ENCODE measurements around the gene ZNF341. TPM values are rescaled to one million over a fixed set of nuclear protein-coding genes. Genes with fewer than 3 reads are reported as not detected.
A peak's percentile ranks its signal among the peaks of the same experiment; 100 is the strongest.

The ZNF341 gene
- total and polyA plus RNA-seq, 4 donors: 2.1 to 4.3 (median 3.4) TPM

DNA sequence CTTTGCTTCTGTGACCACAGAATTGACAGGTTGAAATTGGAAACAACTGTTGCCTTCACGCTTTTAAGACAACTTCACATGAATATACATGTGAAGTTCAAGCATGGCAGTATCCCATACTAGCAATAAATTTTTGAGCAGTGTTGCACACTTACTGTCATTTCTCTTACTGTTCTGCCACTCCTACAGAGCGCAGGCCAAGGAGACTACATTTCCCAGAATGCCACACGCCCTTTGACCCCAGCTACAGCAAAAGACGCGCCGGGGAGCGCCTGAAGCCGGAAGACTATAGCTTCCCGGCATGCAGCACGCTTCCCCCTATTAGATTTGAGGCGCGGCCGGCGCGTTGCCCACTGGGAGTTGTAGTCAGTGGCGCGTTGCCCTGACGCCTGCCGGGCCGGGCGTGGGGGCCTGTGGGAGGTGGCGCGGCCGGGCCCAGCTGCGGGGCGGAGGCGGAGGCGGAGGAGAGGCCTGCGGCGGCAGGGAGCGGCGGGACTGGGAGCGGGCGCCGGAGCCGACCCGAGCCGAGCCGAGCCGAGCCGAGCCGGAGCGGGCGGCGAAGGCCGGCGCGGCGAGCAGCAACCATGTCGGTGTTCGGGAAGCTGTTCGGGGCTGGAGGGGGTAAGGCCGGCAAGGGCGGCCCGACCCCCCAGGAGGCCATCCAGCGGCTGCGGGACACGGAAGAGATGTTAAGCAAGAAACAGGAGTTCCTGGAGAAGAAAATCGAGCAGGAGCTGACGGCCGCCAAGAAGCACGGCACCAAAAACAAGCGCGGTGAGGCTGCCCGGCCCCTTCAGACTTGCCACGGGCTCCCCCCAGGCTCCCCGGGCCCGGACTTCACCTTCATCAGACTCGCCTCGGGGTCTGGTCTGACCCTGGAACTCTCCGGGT, 79.3 kb downstream of the ZNF341 start, which contains the start of gene CHMP4B:
TSS of gene CHMP4B (plus strand) at position 464 of the 891 bp plus-strand sequence. CDS start at position 585, 121 bp downstream.
- 0 to 1% methylated on average over 48 to 71 of the region's 71 CpGs for WGBS, 2 donors
- DNase-seq: peak; percentile 99 to 100 (median 99)
- H3K4me3 ChIP-seq: peak within 1 kb of the TSS; percentile 57
- no peaks in the 10 kb centered on the region for H3K9me3 ChIP-seq (ENCODE audit: control insufficient read depth in 4 of 4, insufficient read depth in 3 of 4, low read length in 3 of 4)
- peak within 1 kb of the TSS; percentile 87 to 92 for H3K9ac ChIP-seq (ENCODE audit: insufficient read depth in 1 of 2, low read length in 2 of 2)
- peaks cover 0 to 5% (median 0%) of the 10 kb centered on the region in 4 donors for H3K36me3 ChIP-seq (ENCODE audit: control insufficient read depth in 4 of 4, insufficient read depth in 4 of 4, low read length in 4 of 4)
- peak within 1 kb of the TSS; percentile 86 to 93 for H3K27ac ChIP-seq (ENCODE audit: low read depth in 1 of 2, low read length in 1 of 2)
- TF ChIP-seq, protein P1, sequence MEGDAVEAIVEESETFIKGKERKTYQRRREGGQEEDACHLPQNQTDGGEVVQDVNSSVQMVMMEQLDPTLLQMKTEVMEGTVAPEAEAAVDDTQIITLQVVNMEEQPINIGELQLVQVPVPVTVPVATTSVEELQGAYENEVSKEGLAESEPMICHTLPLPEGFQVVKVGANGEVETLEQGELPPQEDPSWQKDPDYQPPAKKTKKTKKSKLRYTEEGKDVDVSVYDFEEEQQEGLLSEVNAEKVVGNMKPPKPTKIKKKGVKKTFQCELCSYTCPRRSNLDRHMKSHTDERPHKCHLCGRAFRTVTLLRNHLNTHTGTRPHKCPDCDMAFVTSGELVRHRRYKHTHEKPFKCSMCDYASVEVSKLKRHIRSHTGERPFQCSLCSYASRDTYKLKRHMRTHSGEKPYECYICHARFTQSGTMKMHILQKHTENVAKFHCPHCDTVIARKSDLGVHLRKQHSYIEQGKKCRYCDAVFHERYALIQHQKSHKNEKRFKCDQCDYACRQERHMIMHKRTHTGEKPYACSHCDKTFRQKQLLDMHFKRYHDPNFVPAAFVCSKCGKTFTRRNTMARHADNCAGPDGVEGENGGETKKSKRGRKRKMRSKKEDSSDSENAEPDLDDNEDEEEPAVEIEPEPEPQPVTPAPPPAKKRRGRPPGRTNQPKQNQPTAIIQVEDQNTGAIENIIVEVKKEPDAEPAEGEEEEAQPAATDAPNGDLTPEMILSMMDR (IDR thresholded peaks at IDR 0.05; ENCODE audit: control extremely low read depth, extremely low read depth): no peak
- ATAC-seq (ENCODE audit: insufficient read depth, low FRiP score): peak; percentile 98
- peaks cover 10 to 18% (median 13%) of the 10 kb centered on the region in 5 donors for H3K4me1 ChIP-seq (ENCODE audit: control insufficient read depth in 5 of 5, insufficient read depth in 5 of 5, low read length in 5 of 5)
- H3K27me3 ChIP-seq (ENCODE audit: control insufficient read depth in 3 of 3, insufficient read depth in 3 of 3, low read length in 2 of 3): no peaks in the 10 kb centered on the region

GRCh38 chr20:33811776-33812151, 80.0 kb downstream of the ZNF341 start:
- Histone ChIP-seq H3K9ac (ENCODE audit: insufficient read depth in 1 of 2, low read length in 2 of 2) (peak overlapping the region; percentile 87 to 92), H3K4me3 (peak overlapping the region; percentile 57), H3K4me1 (ENCODE audit: control insufficient read depth in 5 of 5, insufficient read depth in 5 of 5, low read length in 5 of 5) (peaks cover 10 to 18% (median 14%) of the 10 kb centered on the region in 5 donors), H3K27me3 (ENCODE audit: control insufficient read depth in 3 of 3, insufficient read depth in 3 of 3, low read length in 2 of 3) (no peaks in the 10 kb centered on the region), H3K36me3 (ENCODE audit: control insufficient read depth in 4 of 4, insufficient read depth in 4 of 4, low read length in 4 of 4) (peaks cover 0 to 5% (median 0%) of the 10 kb centered on the region in 4 donors), H3K9me3 (ENCODE audit: control insufficient read depth in 4 of 4, insufficient read depth in 3 of 4, low read length in 3 of 4) (no peaks in the 10 kb centered on the region), H3K27ac (ENCODE audit: low read depth in 1 of 2, low read length in 1 of 2) (peak overlapping the region; percentile 86 to 93)
- TF ChIP-seq, protein P1 (IDR thresholded peaks at IDR 0.05; ENCODE audit: control extremely low read depth, extremely low read depth): no peak
- 0% methylated on average over 11 to 12 of the region's 12 CpGs for WGBS, 2 donors
- DNase-seq (peak in 1 of 3 donors; percentile 39), ATAC-seq (ENCODE audit: insufficient read depth, low FRiP score) (no peak)

DNA sequence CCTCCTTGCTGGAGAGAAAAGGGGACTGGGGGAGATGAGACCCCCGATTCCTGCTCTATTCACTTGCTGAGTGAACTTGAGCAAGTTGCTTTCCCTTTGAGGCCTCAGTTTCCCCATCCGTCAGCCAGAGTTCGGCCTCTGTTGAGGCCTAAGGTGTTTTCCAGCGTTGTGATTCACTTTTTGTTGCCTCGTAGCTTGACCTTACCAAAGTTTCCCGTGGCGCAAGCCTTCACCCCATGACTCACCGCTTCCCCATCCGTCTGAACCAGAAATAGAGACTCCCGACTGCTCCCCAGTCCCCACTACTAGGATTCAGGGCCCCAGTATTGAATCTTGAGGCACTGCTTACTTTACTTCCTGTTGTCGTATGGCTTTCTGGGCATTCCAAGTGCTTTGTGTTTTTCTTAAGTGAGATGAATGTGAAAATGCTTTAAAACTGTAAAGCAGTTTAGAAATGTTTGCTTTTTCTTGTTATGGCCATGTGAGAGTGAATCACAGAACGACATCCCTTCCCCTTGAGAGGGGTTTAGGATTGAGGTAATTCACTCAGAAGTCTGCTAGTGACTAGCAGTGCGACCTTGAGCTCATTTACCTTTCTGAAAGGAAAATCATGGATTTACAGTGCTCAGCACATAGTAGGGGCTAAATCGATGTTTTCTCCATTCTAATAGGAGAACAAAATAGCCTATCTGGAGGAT, 80.5 kb downstream of the ZNF341 start:
- Histone ChIP-seq H3K36me3 (ENCODE audit: control insufficient read depth in 4 of 4, insufficient read depth in 4 of 4, low read length in 4 of 4) (peaks cover 0 to 5% (median 0%) of the 10 kb centered on the region in 4 donors), H3K9ac (ENCODE audit: insufficient read depth in 1 of 2, low read length in 2 of 2) (peak overlapping the region; percentile 87 to 92), H3K27ac (ENCODE audit: low read depth in 1 of 2, low read length in 1 of 2) (peak overlapping the region; percentile 86 to 93), H3K4me1 (ENCODE audit: control insufficient read depth in 5 of 5, insufficient read depth in 5 of 5, low read length in 5 of 5) (peaks cover 11 to 22% (median 14%) of the 10 kb centered on the region in 5 donors), H3K27me3 (ENCODE audit: control insufficient read depth in 3 of 3, insufficient read depth in 3 of 3, low read length in 2 of 3) (no peaks in the 10 kb centered on the region), H3K9me3 (ENCODE audit: control insufficient read depth in 4 of 4, insufficient read depth in 3 of 4, low read length in 3 of 4) (no peaks in the 10 kb centered on the region), H3K4me3 (peak overlapping the region; percentile 57)
- 6 to 8% methylated on average over 14 of the region's 14 CpGs for WGBS, 2 donors
- peak in 1 of 3 donors; percentile 51 for DNase-seq
- ATAC-seq (ENCODE audit: insufficient read depth, low FRiP score): peak; percentile 53
- TF ChIP-seq, protein P1 (IDR thresholded peaks at IDR 0.05; ENCODE audit: control extremely low read depth, extremely low read depth): no peak

Measured in lung (tissue), 12 donors.